ENCODE measurements around the gene MMP14.

Gene MMP14

GRCh38 chr14:22854963-22855724 is 18.8 kb downstream of the MMP14 start:
- in situ Hi-C loops (cut with MboI; ENCODE audit: low sequenced_read_pairs): no loop called here

GRCh38 chr14:22856428-22856827 is 20.0 kb downstream of the MMP14 start:
- in situ Hi-C loops (cut with MboI; ENCODE audit: low sequenced_read_pairs): no loop called here

GRCh38 chr14:22860377-22860776 is 24.0 kb downstream of the MMP14 start:
- in situ Hi-C loops (cut with MboI; ENCODE audit: low sequenced_read_pairs): loop anchor here (10.0 kb wide), 1 partner anchor 206 kb away; no protein-coding TSS in a partner anchor

- in situ Hi-C loops (cut with MboI; ENCODE audit: low sequenced_read_pairs): loop anchor here (10.0 kb wide), 1 partner anchor 207 kb away; no protein-coding TSS in a partner anchor
Observed at GRCh38 chr14:22861651-22862050, 25.3 kb downstream of the MMP14 start.

- in situ Hi-C loops (cut with MboI; ENCODE audit: low sequenced_read_pairs): loop anchor here (10.0 kb wide), 1 partner anchor 210 kb away; no protein-coding TSS in a partner anchor
Observed at GRCh38 chr14:22864979-22865378, 28.6 kb downstream of the MMP14 start.

- in situ Hi-C loops (cut with MboI; ENCODE audit: low sequenced_read_pairs): loop anchor here (10.0 kb wide), 1 partner anchor 211 kb away; no protein-coding TSS in a partner anchor
Observed at GRCh38 chr14:22865424-22866405, 29.3 kb downstream of the MMP14 start.

GRCh38 chr14:22866874-22867273 is 30.5 kb downstream of the MMP14 start:
- in situ Hi-C loops (cut with MboI; ENCODE audit: low sequenced_read_pairs): loop anchor here (10.0 kb wide), 1 partner anchor 212 kb away; no protein-coding TSS in a partner anchor

GRCh38 chr14:22870811-22871223 is 34.4 kb downstream of the MMP14 start:
- in situ Hi-C loops (cut with MboI; ENCODE audit: low sequenced_read_pairs): no loop called here

- in situ Hi-C loops (cut with MboI; ENCODE audit: low sequenced_read_pairs): no loop called here
Observed at GRCh38 chr14:22871224-22872032, 35.0 kb downstream of the MMP14 start, which contains the start of gene LRP10. LRP10 (plus strand) TSS chr14:22871740; CDS start chr14:22872304, 564 bp downstream.

- in situ Hi-C loops (cut with MboI; ENCODE audit: low sequenced_read_pairs): no loop called here
Observed at GRCh38 chr14:22872033-22872832, 35.8 kb downstream of the MMP14 start.

- in situ Hi-C loops (cut with MboI; ENCODE audit: low sequenced_read_pairs): no loop called here
Observed at GRCh38 chr14:22872833-22873520, 36.6 kb downstream of the MMP14 start.

GRCh38 chr14:22875003-22875747 is 38.8 kb downstream of the MMP14 start:
- in situ Hi-C loops (cut with MboI; ENCODE audit: low sequenced_read_pairs): no loop called here

GRCh38 chr14:22875748-22876319 is 39.4 kb downstream of the MMP14 start:
- in situ Hi-C loops (cut with MboI; ENCODE audit: low sequenced_read_pairs): no loop called here

GRCh38 chr14:22877000-22877501 is 40.7 kb downstream of the MMP14 start:
- in situ Hi-C loops (cut with MboI; ENCODE audit: low sequenced_read_pairs): no loop called here

GRCh38 chr14:22878271-22879246 is 42.2 kb downstream of the MMP14 start:
- in situ Hi-C loops (cut with MboI; ENCODE audit: low sequenced_read_pairs): no loop called here

- in situ Hi-C loops (cut with MboI; ENCODE audit: low sequenced_read_pairs): no loop called here
Observed at GRCh38 chr14:22882064-22882463, 45.7 kb downstream of the MMP14 start.
